B cell (primary cell): ENCODE results near the gene TP63.

Source experiments
- CTCF ChIP-seq: fragments of 200-600 bp; IDR thresholded peaks from one replicate; pipeline ENCODE4 v1.8.0; 2022; ENCODE audit warnings: antibody characterized with exemption, mild to moderate bottlenecking
- EZH2 ChIP-seq: IDR thresholded peaks from 2 replicates; pipeline ENCODE4 v1.6.1; 2012; ENCODE audit warnings: borderline replicate concordance, low read depth, mild to moderate bottlenecking, moderate library complexity, low read length; ENCODE audit not compliant: insufficient read depth, poor library complexity, severe bottlenecking

GRCh38 chr3:189779166-189779565 is 148.0 kb downstream of the TP63 start:
- TF ChIP-seq CTCF (no peak), EZH2 (no peak)
